Measurements from ENCODE around the gene RORC. TPM values are rescaled to one million over a fixed set of nuclear protein-coding genes. Genes with fewer than 3 reads are reported as not detected.

The RORC gene
- total RNA-seq, 2 experiments from 2014 or later: 1.3 to 1.5 TPM

DNA sequence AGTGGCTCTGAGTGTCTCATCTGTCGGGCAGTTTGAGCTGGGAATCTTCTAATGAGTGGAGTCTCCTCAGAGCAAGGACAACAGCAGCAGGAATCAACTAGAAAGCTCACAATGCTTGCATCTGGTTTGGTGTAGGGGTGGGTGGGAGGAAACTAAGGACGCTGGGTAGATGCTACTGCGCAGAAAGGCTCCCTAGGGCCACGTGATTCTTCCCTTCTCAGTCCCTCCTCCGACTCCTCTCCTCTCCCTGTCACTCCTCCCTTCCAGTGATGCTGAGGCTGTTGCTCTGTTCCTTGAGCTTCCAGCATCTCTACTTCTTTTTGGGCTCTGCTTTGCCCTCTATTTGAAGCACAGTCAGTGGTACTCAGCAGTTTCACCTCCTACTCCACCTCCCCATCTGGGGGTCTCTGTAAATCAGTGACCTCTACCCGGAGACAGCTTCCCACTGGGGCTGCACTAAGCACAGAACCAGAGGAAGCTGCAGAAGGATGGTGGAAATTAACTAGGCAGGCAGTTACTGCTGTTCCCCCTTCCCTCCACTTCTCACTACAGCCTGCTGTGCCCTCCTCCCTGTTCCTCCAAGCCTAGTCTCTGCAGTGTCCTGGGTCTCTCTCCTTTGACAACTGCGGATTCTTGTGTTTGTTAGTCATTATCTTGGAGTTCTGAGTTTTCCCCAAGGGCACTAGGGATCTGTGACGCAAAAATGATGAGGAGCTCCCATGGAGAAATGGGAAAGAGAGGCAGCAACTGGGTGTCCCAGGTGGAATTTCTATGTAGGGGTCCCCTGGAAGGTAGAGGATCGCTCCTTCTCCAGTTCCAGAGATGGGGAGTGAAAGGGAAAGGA is 32.2 kb downstream of the RORC start:
- no peak overlapping the region for H3K4me3 Mint-ChIP-seq
- no peaks in the 10 kb centered on the region for H3K36me3 Mint-ChIP-seq (ENCODE audit: low read depth)
- H3K9me3 Mint-ChIP-seq: no peaks in the 10 kb centered on the region
- no peaks in the 10 kb centered on the region for H3K27me3 Mint-ChIP-seq
- intact Hi-C loops (cut with micrococcal nuclease): no loop called here
- H3K4me1 Mint-ChIP-seq (ENCODE audit: low read depth): peaks cover 10% of the 10 kb centered on the region
- no peak for TF ChIP-seq CTCF (IDR thresholded peaks at IDR 0.05)
- H3K27ac Mint-ChIP-seq: no peak overlapping the region
- ChIA-PET CTCF (interaction anchor here (1.0 to 1.2 kb wide), 2 partner anchors 10 to 65 kb away, joined by 3 to 4 read pairs; no protein-coding TSS in a partner anchor), POLR2A (interaction anchor here (0.8 to 0.9 kb wide), 2 partner anchors 9 to 27 kb away, joined by 3 to 4 read pairs; partner anchors contain the start of gene TDRKH)
- no peak for DNase-seq
- no peak for ATAC-seq

DNA sequence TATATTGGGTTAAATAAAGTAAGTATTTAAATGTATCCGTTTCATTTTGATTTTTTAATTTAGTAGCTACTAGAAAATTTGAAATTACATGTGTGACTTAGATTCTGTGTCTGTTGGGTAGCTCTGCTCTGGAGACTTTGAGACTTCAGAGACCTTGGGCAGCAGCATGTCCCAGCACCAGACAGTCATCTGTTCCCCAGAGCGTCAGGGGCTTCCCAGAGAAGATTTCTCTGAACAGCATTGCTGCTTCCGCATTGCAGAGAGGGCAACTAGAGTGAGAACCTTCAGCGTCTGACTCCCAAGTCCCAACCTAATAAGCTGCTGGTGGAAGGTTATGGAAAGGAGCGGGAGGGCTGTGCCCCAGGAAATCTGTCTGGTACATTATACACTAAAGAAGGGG is 33.0 kb downstream of the RORC start:
- intact Hi-C loops (cut with micrococcal nuclease): no loop called here
- CTCF ChIA-PET: interaction anchor here (1.0 to 1.2 kb wide), 2 partner anchors 9 to 64 kb away, joined by 3 to 4 read pairs; no protein-coding TSS in a partner anchor
- Mint-ChIP-seq H3K27ac (no peak overlapping the region), H3K36me3 (ENCODE audit: low read depth) (no peaks in the 10 kb centered on the region), H3K4me3 (no peak overlapping the region), H3K9me3 (no peaks in the 10 kb centered on the region), H3K27me3 (no peaks in the 10 kb centered on the region), H3K4me1 (ENCODE audit: low read depth) (peaks cover 10% of the 10 kb centered on the region)
- DNase-seq: no peak
- POLR2A ChIA-PET: interaction anchor here (0.6 to 0.9 kb wide), 2 partner anchors 9 to 35 kb away, joined by 3 read pairs; partner anchors contain the start of genes MRPL9 and TDRKH
- TF ChIP-seq CTCF (IDR thresholded peaks at IDR 0.05): no peak
- ATAC-seq: no peak

- DNase-seq: peak; percentile 29
- no peaks in the 10 kb centered on the region for H3K27me3 Mint-ChIP-seq
- ChIA-PET POLR2A (no interaction called here), CTCF (no interaction called here)
- peaks cover 23% of the 10 kb centered on the region for H3K4me1 Mint-ChIP-seq (ENCODE audit: low read depth)
- ATAC-seq: peak; percentile 1
- no peaks in the 10 kb centered on the region for H3K36me3 Mint-ChIP-seq (ENCODE audit: low read depth)
- intact Hi-C loops (cut with micrococcal nuclease): loop anchor here (5.0 kb wide), 1 partner anchor 36 kb away; no protein-coding TSS in a partner anchor
- no peak for TF ChIP-seq CTCF (IDR thresholded peaks at IDR 0.05)
- no peaks in the 10 kb centered on the region for H3K9me3 Mint-ChIP-seq
- peak overlapping the region; percentile 79 for H3K27ac Mint-ChIP-seq
- H3K4me3 Mint-ChIP-seq: peak overlapping the region; percentile 91
Observed at GRCh38 chr1:151790940-151791651, 40.5 kb downstream of the RORC start.

DNA sequence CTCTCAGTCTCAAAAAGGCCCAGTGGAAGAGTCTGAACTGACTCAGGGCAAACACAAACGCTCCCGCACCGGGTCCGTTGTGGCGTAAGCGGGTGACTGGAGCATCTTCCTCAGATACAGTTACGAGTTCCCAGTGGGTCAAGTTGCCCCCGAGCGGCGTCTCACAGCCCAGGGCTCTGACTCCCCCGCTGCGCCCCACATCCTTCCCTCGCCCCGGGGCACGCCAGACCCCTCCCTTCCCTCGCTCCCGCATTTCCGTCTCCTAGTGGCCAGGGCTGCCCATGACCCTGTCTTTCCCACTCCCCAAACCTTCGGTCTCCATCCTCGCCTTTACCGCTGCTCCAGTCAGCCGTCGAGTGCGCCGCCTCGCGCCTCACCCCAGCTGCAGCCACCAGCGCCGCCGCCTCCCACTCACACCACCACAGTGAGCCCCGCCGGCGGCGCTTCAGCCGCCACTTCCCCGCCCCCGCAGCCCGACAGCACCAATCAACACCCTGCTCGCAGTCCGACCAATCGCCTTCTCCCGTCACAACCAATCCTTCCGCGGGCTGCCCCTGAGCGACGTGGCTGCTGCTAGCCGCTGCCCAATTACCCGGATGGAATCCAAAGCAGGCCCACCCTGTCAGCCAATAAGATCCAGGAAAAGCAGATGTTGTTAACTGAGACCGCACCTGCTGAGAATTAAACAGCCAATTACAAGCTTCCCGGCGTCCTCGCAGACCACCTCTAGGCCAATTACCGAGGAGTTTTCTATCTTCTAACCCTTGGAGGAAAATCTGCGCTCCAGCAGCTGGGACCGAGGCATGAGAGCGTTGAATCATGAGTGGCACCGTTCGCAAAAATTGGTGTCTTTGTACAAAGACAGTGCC is 41.3 kb downstream of the RORC start, which contains the start of gene TDRKH:
TSS of gene TDRKH (minus strand) at position 430 of the 869 bp plus-strand sequence. CDS start 7,478 bp downstream, outside the sequence.
- H3K27me3 Mint-ChIP-seq: no peaks in the 10 kb centered on the region
- no peak for TF ChIP-seq CTCF (IDR thresholded peaks at IDR 0.05)
- POLR2A ChIA-PET: interaction anchor here (1.0 to 1.6 kb wide), 9 partner anchors 8 to 509 kb away, joined by 3 to 7 read pairs (median 3); partner anchors contain the start of genes MRPL9 and ZNF687

More for the DNA sequence above, 41.3 kb downstream of the RORC start, which contains the start of gene TDRKH:
- peaks cover 23% of the 10 kb centered on the region for H3K4me1 Mint-ChIP-seq (ENCODE audit: low read depth)
- ATAC-seq (peak; percentile 99), DNase-seq (peak; percentile 99)
- CTCF ChIA-PET: interaction anchor here (1.0 to 2.3 kb wide), 6 partner anchors 8 to 256 kb away, joined by 3 to 12 read pairs (median 3); partner anchors contain the start of gene MRPL9
- no peaks in the 10 kb centered on the region for H3K36me3 Mint-ChIP-seq (ENCODE audit: low read depth)
- intact Hi-C loops (cut with micrococcal nuclease): loop anchor here (5.0 kb wide), 1 partner anchor 37 kb away; no protein-coding TSS in a partner anchor
- H3K27ac Mint-ChIP-seq: peak within 1 kb of the TSS; percentile 79
- peak within 1 kb of the TSS; percentile 91 for H3K4me3 Mint-ChIP-seq
- no peaks in the 10 kb centered on the region for H3K9me3 Mint-ChIP-seq

Data from activated CD8-positive, alpha-beta T cell treated with anti-CD3 and anti-CD28 coated beads for 36 hours (primary cell).